Sigmoid colon (tissue), 7 donors: ENCODE measurements around the gene FBXO7. TPM values are rescaled to one million over a fixed set of nuclear protein-coding genes. Genes with fewer than 3 reads are reported as not detected.
"Not testable (repeated sequence)": the region's sequence is repeated elsewhere in the genome, so short reads cannot be mapped to it uniquely, and the experiment has no call there.

Source experiments
- DNase-seq: peaks from one replicate; pipeline ENCODE4 v3.0.0-alpha.2; 2019
- H3K27ac ChIP-seq, 4 donors: fragments of 200-600 bp; sonication (generic); one replicate each; pipeline ENCODE4 v1.5.1; 2016 to 2019; ENCODE audit warnings: mild to moderate bottlenecking in 1 of 4
- H3K27me3 ChIP-seq, 3 donors: fragments of 200-600 bp; sonication (generic); one replicate each; pipeline ENCODE4 v1.5.1; 2019; ENCODE audit warnings: mild to moderate bottlenecking in 1 of 3
- H3K36me3 ChIP-seq, 4 donors: fragments of 200-600 bp; sonication (generic); one replicate each; pipeline ENCODE4 v1.5.1; 2016 to 2019
- H3K4me1 ChIP-seq, 4 donors: fragments of 200-600 bp; sonication (generic); one replicate each; pipeline ENCODE4 v1.5.1; 2017 to 2019
- H3K4me3 ChIP-seq, 4 donors: fragments of 200-600 bp; sonication (generic); one replicate each; pipeline ENCODE4 v1.5.1; 2017 to 2019; ENCODE audit warnings: mild to moderate bottlenecking in 2 of 4, moderate library complexity in 1 of 4
- H3K9me3 ChIP-seq, 4 donors: fragments of 200-600 bp in 3 of 4; sonication (generic) in 3 of 4; one replicate each; pipeline versions ENCODE4 v1.5.1 to v1.6.1; 2013 to 2019
- CTCF ChIP-seq, 4 experiments: fragments of 450-650 bp in 3 of 4; fragments of 200-600 bp in 1 of 4; IDR thresholded peaks; one replicate each; pipeline ENCODE4 v1.5.1; 2016 to 2019; ENCODE audit warnings: antibody characterized with exemption in 4 of 4, mild to moderate bottlenecking in 3 of 4, moderate library complexity in 2 of 4
- EP300 ChIP-seq, 4 donors: sonication (generic); formaldehyde crosslinking; IDR thresholded peaks; one replicate each; pipeline ENCODE4 v1.6.1; 2017; ENCODE audit warnings: antibody characterized with exemption in 4 of 4
- POLR2A ChIP-seq, 2 donors: fragments of 450-650 bp; IDR thresholded peaks; one replicate each; pipeline ENCODE4 v1.6.1; 2016; ENCODE audit warnings: antibody characterized with exemption in 2 of 2, mild to moderate bottlenecking in 2 of 2, moderate library complexity in 2 of 2
- POLR2AphosphoS5 ChIP-seq, 4 donors: sonication (generic); formaldehyde crosslinking; IDR thresholded peaks; one replicate each; pipeline ENCODE4 v1.6.1; 2017; ENCODE audit warnings: antibody characterized with exemption in 4 of 4
- WGBS, 2 donors: extraction: QIAGEN DNeasy Blood & Tissue Kit; methylation state at CpG; one replicate each; pipeline ENCODE4 v1.1.7; 2013; 5-methylcytosine and 5-hydroxymethylcytosine counted together
- intact Hi-C: fragments of 100-400 bp; cut with DNase I; formaldehyde crosslinking; loops from one replicate; pipeline ENCODE4 v1.15.1; 2023
- polyA plus RNA-seq, 3 donors: library from polyadenylated mRNA; stranded (reverse); fragments of 200-250 nt; gene quantifications; one replicate each; pipeline ENCODE4 v1.2.3, GENCODE V29; 2013
- total RNA-seq, 4 donors: library from RNA; depleted of rRNA; stranded (reverse); fragments of >200 nt; gene quantifications; one replicate each; pipeline ENCODE4 v1.1.0, GENCODE V29; 2016
- donor health status: healthy with polysubstance abuse.
- donor health status: Bipolar disorder and iron deficiency.
- donor health status: healthy.

FBXO7 gene
- total and polyA plus RNA-seq, 7 donors, result 60.6 to 83.6 (median 79.8) TPM

GRCh38 chr22:32476281-32477195, 1.9 kb downstream of the FBXO7 start:
- intact Hi-C loops, result loop anchor here (5.0 to 10.0 kb wide), 3 partner anchors 326 to 982 kb away; partner anchors contain the start of genes SFI1, TIMP3 and YWHAH
- WGBS, 2 donors, result 13 to 17% methylated on average over 8 of the region's 8 CpGs
- H3K9me3 ChIP-seq, result no peaks in the 10 kb centered on the region
- H3K4me3 ChIP-seq, result peak overlapping the region; percentile 66 to 99 (median 94)
- peaks cover 0 to 38% (median 23%) of the 10 kb centered on the region in 4 donors for H3K4me1 ChIP-seq
- H3K27me3 ChIP-seq, result no peaks in the 10 kb centered on the region
- TF ChIP-seq CTCF (IDR thresholded peaks at IDR 0.05) (no peak), POLR2A (IDR thresholded peaks at IDR 0.05) (no peak), EP300 (IDR thresholded peaks at IDR 0.05) (no peak), POLR2AphosphoS5 (IDR thresholded peaks at IDR 0.05) (no peak)
- DNase-seq, result no peak
- H3K27ac ChIP-seq, result peak overlapping the region; percentile 88 to 100 (median 100)
- H3K36me3 ChIP-seq, result no peaks in the 10 kb centered on the region

GRCh38 chr22:32477596-32477995, 3.0 kb downstream of the FBXO7 start:
- intact Hi-C loops, result loop anchor here (5.0 to 10.0 kb wide), 3 partner anchors 325 to 983 kb away; partner anchors contain the start of genes SFI1, TIMP3 and YWHAH
- TF ChIP-seq EP300 (IDR thresholded peaks at IDR 0.05) (no peak), CTCF (IDR thresholded peaks at IDR 0.05) (no peak), POLR2AphosphoS5 (IDR thresholded peaks at IDR 0.05) (no peak), POLR2A (IDR thresholded peaks at IDR 0.05) (no peak)
- H3K27me3 ChIP-seq, result no peaks in the 10 kb centered on the region
- H3K27ac ChIP-seq, result no peak overlapping the region
- H3K4me1 ChIP-seq, result peaks cover 0 to 49% (median 25%) of the 10 kb centered on the region in 4 donors
- H3K9me3 ChIP-seq, result no peaks in the 10 kb centered on the region
- DNase-seq, result no peak
- no peaks in the 10 kb centered on the region for H3K36me3 ChIP-seq
- H3K4me3 ChIP-seq, result no peak overlapping the region
- 93 to 94% methylated on average over 5 of the region's 5 CpGs for WGBS, 2 donors

DNA sequence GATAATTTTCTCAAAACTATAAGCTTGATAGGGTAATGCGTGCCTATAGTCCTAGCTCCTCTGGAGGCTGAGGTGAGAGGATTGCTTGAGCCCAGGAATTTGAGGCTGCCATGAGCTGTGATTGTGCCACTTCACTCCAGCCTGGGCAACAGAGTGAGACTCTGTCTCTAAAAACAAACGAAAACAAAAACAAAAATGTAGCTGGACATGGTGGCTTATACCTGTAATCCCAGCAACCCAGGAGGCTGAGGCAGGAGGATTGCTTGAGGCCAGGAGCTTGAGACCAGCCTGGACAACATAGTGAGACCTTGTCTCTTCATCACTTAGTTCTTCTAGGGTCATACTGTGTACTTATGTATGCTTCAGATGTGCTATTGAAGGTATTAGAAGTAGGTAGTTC, 3.9 kb downstream of the FBXO7 start:
- H3K4me3 ChIP-seq, H3K36me3 ChIP-seq, H3K27me3 ChIP-seq, H3K27ac ChIP-seq, H3K9me3 ChIP-seq, DNase-seq: not testable (repeated sequence)
- 95 to 96% methylated on average over 2 of the region's 2 CpGs for whole genome bisulfite sequencing, 2 donors
- intact Hi-C loops, result loop anchor here (5.0 to 10.0 kb wide), 3 partner anchors 324 to 984 kb away; partner anchors contain the start of genes SFI1, TIMP3 and YWHAH
- H3K4me1 ChIP-seq, result peaks cover 0 to 54% (median 31%) of the 10 kb centered on the region in 4 donors

DNA sequence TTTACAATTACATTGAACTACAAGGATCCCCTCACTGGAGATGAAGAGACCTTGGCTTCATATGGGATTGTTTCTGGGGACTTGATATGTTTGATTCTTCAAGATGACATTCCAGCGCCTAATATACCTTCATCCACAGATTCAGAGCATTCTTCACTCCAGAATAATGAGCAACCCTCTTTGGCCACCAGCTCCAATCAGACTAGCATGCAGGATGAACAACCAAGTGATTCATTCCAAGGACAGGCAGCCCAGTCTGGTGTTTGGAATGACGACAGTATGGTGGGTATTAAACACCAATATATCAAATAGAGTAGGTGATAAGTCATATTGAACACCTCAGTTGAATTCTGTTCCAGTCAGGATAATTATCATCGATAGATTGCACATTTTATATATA, 4.4 kb downstream of the FBXO7 start:
- no peak for DNase-seq
- Histone ChIP-seq H3K36me3 (no peaks in the 10 kb centered on the region), H3K27me3 (no peaks in the 10 kb centered on the region), H3K4me1 (peaks cover 0 to 54% (median 28%) of the 10 kb centered on the region in 4 donors), H3K4me3 (no peak overlapping the region), H3K9me3 (no peaks in the 10 kb centered on the region), H3K27ac (no peak overlapping the region)
- intact Hi-C loops, result loop anchor here (5.0 to 10.0 kb wide), 3 partner anchors 323 to 984 kb away; partner anchors contain the start of genes SFI1, TIMP3 and YWHAH
- TF ChIP-seq CTCF (IDR thresholded peaks at IDR 0.05) (no peak), POLR2AphosphoS5 (IDR thresholded peaks at IDR 0.05) (no peak), EP300 (IDR thresholded peaks at IDR 0.05) (no peak), POLR2A (IDR thresholded peaks at IDR 0.05) (no peak)
- 94 to 98% methylated on average over 3 of the region's 3 CpGs for WGBS, 2 donors

DNA sequence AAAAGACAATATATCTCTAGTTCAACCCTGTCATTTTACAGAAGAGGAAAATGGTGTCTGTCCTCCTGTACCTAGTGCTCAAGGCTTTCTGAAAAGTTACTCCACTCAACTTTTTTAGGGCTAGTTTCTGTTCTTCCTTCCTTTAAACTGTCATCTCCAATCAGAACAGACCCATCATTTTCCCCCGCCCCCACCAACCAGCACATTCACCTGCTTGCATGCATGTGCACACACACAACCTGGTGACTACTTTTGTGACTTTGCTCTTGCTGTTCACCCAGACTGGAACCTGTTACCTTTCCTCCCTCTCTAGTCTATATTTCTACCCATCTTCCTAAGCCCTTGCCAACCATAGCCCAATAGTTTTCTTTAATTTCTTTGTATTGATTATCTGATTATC, 5.6 kb downstream of the FBXO7 start:
- intact Hi-C loops, result no loop called here
- H3K9me3 ChIP-seq, result no peaks in the 10 kb centered on the region
- DNase-seq, result no peak
- H3K27ac ChIP-seq, result no peak overlapping the region
- H3K4me3 ChIP-seq, result no peak overlapping the region
- peaks cover 0 to 5% (median 1%) of the 10 kb centered on the region in 4 donors for H3K36me3 ChIP-seq
- no peak for TF ChIP-seq POLR2AphosphoS5 (IDR thresholded peaks at IDR 0.05)
- no peak for TF ChIP-seq POLR2A (IDR thresholded peaks at IDR 0.05)
- TF ChIP-seq EP300 (IDR thresholded peaks at IDR 0.05), result no peak
- TF ChIP-seq CTCF (IDR thresholded peaks at IDR 0.05), result no peak
- H3K27me3 ChIP-seq, result no peaks in the 10 kb centered on the region
- 88 to 97% methylated on average over 1 of the region's 1 CpG for WGBS, 2 donors
- H3K4me1 ChIP-seq, result peaks cover 0 to 53% (median 27%) of the 10 kb centered on the region in 4 donors
